IPS-11a (cell line): Measurements from ENCODE around the gene TDO2.
"Not testable (repeated sequence)": the region's sequence is repeated elsewhere in the genome, so short reads cannot be mapped to it uniquely, and the experiment has no call there.

Experiments
- H3K4me3 ChIP-seq: one replicate; pipeline ENCODE4 v1.5.1; 2013; ENCODE audit warnings: low read depth, low read length, control low read depth

TDO2 gene

GRCh38 chr4:155903453-155903852, at the start of gene TDO2:
Gene TDO2 (plus strand): TSS chr4:155903696. CDS start chr4:155903759, 63 bp downstream.
- H3K4me3 ChIP-seq: no peak within 1 kb of the TSS

- H3K4me3 ChIP-seq: no peak overlapping the region
These were observed 48.8 kb upstream of the TDO2 start for GRCh38 chr4:155854582-155855226.

- H3K4me3 ChIP-seq: no peak overlapping the region
These were observed 47.6 kb upstream of the TDO2 start for GRCh38 chr4:155855897-155856296.

GRCh38 chr4:155866177-155866576, 37.3 kb upstream of the TDO2 start, which contains the start of gene ASIC5:
Gene ASIC5 (minus strand): TSS chr4:155866277. CDS start chr4:155866226, 51 bp downstream.
- H3K4me3 ChIP-seq: no peak within 1 kb of the TSS

GRCh38 chr4:155875878-155876277, 27.6 kb upstream of the TDO2 start:
- H3K4me3 ChIP-seq: no peak overlapping the region

- no peak overlapping the region for H3K4me3 ChIP-seq
These were observed 25.5 kb upstream of the TDO2 start for GRCh38 chr4:155877971-155878370.

DNA sequence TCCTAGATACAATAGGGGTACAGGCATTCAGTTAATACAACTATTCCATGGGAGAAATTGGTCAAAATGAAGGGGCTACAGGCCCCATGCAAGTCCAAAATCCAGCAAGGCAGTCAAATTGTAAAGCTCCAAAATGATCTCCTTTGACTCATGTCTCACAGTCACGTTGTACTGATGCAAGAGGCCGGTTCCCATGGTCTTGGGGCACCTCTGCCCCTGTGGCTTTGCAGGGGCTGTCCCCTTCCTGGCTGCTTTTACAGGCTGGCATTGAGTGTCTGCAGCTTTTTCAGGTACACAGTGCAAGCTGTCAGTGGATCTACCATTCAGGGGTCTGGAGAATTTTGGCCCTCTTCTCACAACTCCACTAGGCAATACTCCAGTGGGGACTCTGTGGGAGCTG, 24.9 kb upstream of the TDO2 start:
- no peak overlapping the region for H3K4me3 ChIP-seq

DNA sequence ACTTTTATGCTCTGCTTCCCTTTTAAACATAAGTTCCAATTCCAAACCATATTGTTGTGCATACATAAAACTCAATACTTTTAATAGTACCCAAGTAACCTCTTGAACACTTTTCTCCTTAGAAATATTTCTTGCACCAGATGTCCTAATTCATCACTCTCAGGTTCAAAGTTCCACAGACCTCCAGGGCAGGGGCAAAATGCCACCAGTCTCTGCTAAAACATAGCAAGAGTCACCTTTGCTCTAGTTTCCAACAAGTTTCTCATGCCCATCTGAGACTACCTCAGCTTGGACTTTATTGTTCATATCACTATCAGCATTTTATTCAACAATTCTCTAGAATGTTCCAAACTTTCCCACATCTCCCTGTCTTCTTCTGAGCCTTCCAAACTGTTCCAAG, 23.7 kb upstream of the TDO2 start:
- H3K4me3 ChIP-seq: no peak overlapping the region

- no peak overlapping the region for H3K4me3 ChIP-seq
These were observed 21.9 kb upstream of the TDO2 start for GRCh38 chr4:155881555-155881954.

DNA sequence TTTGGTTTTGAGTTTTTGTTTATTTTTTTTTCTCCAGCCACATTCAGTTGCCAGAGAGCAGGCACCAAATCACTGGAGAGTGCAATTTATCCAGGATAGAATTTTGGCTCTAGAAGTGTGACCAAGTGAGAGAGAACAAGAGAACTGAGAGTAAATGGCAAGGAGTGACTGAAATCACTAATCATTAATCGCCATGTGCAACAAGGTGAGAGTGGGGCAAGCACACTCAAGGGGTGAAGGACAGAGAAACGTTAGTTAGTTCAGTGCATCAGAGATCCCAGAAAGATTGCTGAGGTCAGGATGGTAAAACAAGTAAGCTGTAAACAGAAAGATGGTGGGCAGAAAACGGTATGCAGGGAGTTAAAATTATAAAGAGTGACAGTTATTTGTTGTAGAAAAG, 19.6 kb upstream of the TDO2 start:
- H3K4me3 ChIP-seq: no peak overlapping the region

- H3K4me3 ChIP-seq: no peak overlapping the region
These were observed 17.8 kb upstream of the TDO2 start for GRCh38 chr4:155885666-155886065.

DNA sequence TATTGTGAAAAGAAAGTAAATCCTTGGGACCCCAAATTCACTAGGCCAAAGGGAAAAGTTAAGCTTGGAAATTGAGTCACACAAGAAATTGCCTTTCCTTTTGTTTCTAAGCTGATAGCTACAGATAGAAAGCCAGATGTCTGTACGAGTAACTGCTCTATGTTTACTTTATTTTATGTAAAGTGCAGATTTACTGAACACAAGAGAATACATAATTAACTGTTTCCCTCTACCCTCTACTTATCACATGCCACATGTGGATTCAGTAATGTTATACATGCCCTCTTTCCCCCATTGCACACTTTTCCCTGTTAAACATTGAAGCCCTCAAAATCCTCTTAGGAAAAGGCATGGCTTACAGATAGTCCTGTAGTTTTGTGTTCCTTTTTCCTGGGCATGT, 16.5 kb upstream of the TDO2 start:
- H3K4me3 ChIP-seq: no peak overlapping the region

DNA sequence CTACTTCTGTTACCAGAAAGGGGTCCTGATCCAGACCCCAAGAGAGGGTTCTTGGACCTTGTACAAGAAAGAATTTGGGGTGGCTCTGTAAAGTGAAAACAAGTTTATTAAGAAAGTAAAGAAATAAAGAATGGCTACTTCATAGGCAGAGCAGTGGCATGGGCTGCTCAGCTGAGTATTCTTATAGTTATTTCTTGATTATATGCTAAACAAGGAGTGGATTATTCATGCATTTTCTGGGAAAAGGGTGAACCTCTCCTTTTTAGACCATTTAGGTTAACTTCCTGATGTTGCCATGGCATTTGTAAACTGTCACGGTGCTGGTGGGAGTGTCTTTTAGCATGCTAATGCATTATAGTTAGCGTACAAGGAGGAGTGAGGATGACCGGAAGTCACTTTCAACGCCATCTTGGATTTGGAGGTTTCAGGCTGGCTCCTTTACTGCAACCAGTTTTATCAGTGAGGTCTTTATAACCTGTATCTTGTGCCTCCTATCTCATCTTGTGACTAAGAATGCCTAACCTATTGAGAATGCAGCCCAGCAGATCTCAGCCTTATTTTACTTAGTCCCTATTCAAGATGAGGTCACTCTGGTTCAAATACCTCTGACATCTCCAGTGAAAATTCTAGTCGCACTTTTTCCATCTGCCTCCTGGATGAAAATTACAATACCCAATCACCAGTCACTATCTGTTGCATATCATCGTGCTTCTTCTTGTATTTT, 15.5 kb upstream of the TDO2 start:
- no peak overlapping the region for H3K4me3 ChIP-seq

GRCh38 chr4:155889031-155889793, 14.3 kb upstream of the TDO2 start:
- no peak overlapping the region for H3K4me3 ChIP-seq

- H3K4me3 ChIP-seq: no peak overlapping the region
These were observed 13.6 kb upstream of the TDO2 start for GRCh38 chr4:155889946-155890345.

GRCh38 chr4:155891058-155891457, 12.4 kb upstream of the TDO2 start:
- no peak overlapping the region for H3K4me3 ChIP-seq

GRCh38 chr4:155898371-155898770, 5.1 kb upstream of the TDO2 start:
- not testable (repeated sequence) for H3K4me3 ChIP-seq

GRCh38 chr4:155899891-155900290, 3.6 kb upstream of the TDO2 start:
- no peak overlapping the region for H3K4me3 ChIP-seq

GRCh38 chr4:155900381-155900780, 3.1 kb upstream of the TDO2 start:
- no peak overlapping the region for H3K4me3 ChIP-seq

- H3K4me3 ChIP-seq: no peak overlapping the region
These were observed 2.5 kb upstream of the TDO2 start for GRCh38 chr4:155901013-155901412.

DNA sequence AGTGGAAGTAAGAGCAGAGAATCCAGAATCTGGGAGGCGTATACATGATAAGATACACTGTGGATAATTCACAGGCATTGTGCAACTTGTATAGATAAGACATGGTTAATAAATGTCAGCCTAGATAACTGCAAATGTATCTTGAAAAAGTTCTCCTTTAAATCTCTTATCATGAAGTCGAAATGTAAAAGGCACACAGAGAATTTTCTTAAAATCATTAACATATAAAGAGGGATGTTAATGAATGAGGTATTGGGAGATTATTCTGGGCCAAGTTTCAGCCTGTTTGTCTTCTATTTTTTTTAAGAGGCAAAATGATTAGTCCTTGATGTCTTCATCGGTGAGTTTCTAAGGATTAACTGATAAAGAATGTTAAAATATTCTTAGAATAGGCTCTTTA, 835 bp downstream of the TDO2 start:
- H3K4me3 ChIP-seq: no peak overlapping the region
